Daoy (cell line): ENCODE data around the gene COL6A1. TPM values are rescaled to one million over a fixed set of nuclear protein-coding genes. Genes with fewer than 3 reads are reported as not detected.
A peak's percentile ranks its signal among the peaks of the same experiment; 100 is the strongest.

Source experiments
- DNase-seq: peaks from one replicate; pipeline ENCODE4 v3.0.0-alpha.2; 2015; ENCODE audit warnings: low read depth
- total RNA-seq: library from RNA; depleted of rRNA; stranded (reverse); fragments of >200 nt; shearing (Covaris generic); gene quantifications from 2 replicates; pipeline ENCODE4 v1.2.3, GENCODE V29; 2014

The COL6A1 gene
- total RNA-seq, 1 experiment from 2014 or later: 536 TPM

GRCh38 chr21:45993210-45994085 lies 11.9 kb downstream of the COL6A1 start:
- no peak for DNase-seq

- DNase-seq: no peak
Observed at GRCh38 chr21:45994086-45994661, 12.6 kb downstream of the COL6A1 start.

DNA sequence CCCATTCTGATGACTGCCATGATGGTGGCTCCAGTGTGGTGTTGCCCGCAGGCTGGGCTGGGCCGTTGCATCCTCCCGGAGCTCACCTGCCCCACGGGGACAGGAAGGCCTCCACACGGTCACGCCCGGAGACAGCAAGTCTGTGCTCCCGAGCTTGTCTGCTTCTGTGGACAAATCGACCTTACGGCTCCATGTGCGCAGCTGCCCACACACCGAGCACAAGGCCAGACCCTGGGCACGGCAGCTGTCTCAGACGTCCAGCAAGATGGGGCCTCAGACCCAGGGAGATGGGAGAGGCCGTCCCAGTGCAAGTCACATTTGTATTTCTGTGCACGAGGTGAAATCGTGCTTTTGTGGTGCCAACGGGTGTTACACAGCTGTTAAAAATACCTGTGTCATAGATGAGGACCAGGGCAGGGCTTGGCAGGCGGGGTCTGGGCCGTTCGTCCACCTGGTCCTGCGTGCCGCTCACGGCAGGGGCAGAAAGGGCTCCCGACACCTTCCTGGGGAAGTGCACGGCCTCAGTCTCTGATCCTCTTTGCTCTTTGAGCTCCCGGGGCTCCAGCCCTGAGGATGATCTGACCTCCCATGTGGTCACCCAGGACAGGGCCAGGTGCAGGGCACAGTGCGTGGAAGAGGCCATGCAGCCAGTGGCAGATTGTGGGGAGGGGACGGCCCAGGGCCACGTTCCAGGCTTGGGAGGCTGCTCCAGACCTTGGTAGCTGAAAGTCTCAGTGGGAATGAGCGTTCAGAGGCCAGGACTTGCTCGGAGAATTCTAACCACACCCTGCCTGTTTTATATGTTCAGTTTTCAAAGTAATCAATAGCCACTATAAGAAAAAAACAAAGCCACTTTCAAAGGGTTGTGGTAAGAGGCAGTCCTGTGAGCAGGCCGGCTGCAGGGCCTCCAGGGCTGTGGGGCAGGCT lies 13.5 kb downstream of the COL6A1 start:
- DNase-seq: no peak

DNA sequence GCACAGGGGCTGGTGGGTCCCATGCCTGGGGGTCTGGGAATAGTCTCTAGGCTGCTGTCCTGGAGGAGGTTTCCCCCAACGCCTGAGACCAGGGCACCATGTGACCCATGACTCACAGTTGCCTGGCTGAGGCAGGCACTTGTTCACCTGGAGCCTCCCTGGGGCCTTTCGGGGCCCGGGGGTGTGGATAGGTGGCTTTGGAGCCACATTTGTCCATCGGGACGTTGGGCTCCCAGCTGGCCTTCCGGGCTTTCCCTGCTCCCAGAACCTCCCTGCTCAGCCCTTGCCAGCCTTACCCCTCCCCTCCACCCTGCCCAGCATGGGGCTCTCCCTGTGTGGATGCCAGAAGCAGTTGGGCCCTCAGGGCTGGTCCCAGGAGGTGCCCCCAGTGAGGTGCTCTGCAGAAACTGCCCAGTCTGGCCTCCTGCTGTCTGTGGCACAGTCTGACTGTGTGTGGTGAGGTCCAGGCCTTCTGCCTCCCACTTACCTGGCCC lies 14.2 kb downstream of the COL6A1 start:
- no peak for DNase-seq

DNA sequence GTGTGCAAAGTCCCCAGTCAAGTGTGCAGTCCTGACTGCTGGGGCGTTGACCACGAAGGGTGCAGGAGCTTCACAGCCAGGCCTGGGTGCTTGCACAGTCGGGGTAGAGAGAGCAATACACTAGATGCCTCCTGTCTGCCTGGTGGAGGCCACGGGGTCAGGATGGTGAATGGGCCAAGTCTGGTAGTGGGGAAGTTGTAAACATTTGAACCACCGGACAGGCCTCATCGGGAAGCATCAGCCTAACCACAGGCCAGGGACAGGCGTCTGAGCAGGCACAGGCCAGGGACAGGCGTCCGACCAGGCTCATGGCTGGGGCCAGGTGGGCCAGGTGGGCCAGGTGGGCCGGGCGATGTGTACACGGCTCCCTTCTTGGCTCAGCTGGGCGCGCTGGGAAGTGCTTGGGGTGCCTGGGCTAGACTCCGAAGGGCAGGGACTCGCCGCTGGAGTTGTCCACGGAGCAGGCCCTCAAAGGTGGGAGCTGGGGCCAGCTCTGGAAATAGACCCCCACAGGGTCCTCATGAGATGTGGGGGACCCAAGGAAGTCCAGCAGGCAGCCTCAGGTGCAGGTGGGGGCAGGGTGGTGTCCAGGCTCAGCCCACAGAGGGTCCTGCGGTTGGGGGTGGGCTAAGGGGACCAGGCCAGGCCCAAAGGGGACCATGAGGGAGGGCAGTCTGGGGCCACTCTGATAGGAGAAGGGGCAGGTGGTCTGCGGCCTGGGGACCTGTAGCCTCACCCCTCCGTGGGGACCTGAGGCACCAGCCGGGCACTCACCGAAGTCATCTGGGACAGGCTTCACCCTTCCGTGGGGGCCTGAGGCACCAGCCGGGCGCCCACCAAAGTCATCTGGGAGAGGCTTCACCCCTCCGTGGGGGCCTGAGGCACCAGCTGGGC lies 15.0 kb downstream of the COL6A1 start:
- DNase-seq: no peak

DNA sequence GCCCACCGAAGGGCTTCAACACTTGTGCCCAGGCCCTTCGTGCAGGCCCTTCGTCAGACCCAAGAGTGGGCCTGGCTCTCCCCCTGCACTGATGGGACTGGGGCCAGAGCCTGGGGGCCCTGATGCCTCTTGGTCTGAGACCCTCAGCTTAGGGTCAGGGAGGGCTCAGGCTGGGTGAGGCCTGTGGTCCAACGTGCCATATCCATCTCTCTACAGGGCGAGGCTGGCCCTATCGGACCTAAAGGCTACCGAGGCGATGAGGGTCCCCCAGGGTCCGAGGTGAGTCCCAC lies 15.6 kb downstream of the COL6A1 start:
- no peak for DNase-seq

GRCh38 chr21:45997495-45998275 lies 16.1 kb downstream of the COL6A1 start:
- no peak for DNase-seq

DNA sequence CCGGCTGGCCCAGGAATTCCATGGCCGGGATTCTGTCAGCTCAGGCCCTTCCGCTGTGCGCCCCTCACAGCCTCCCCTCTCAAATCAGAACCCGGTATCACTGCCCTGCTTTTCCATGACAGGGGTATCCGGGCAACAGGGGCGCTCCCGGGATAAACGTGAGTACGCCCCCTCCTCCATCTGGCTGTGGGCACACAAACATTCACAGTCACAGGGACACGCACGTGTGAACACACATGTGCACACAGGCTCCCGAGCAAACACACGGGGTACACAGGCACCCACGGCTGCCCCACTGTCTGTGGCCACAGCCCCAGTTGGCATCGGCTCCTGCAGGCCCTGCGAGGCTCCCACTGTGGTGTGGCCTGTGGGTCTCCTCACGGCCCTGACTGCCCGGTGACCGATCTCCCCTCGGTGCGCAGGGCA lies 16.7 kb downstream of the COL6A1 start:
- no peak for DNase-seq

DNA sequence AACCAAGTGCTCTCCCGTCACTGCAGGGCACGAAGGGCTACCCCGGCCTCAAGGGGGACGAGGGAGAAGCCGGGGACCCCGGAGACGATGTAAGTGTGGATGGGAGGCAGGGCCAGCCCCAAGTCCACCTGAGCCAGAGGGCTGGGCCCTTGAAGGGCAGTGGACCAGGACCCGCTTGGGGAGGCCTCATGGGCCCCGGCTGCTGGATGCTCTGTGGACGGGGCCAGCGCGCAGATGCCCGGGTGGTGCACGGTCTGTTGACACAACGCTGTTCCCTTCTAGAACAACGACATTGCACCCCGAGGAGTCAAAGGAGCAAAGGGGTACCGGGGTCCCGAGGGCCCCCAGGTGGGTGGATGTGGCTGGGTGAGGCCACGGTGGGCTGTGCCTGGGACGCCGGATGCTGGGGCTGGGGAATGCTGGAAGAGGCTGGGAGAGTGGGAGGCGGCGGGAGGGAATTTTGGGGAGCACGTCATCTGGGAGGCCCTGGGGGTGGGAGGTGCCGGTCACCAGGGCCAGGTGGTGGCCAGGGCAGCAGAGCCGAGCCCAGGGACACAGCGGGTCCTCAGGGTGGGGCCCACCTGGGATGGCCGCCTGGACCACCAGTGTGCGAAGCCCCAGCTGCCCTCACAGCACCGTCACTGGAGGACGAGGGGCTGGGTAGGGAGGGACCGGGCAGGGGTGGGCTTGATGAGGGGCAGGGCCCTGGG lies 17.5 kb downstream of the COL6A1 start:
- no peak for DNase-seq

- no peak for DNase-seq
Observed at GRCh38 chr21:45999581-46000181, 18.1 kb downstream of the COL6A1 start.

DNA sequence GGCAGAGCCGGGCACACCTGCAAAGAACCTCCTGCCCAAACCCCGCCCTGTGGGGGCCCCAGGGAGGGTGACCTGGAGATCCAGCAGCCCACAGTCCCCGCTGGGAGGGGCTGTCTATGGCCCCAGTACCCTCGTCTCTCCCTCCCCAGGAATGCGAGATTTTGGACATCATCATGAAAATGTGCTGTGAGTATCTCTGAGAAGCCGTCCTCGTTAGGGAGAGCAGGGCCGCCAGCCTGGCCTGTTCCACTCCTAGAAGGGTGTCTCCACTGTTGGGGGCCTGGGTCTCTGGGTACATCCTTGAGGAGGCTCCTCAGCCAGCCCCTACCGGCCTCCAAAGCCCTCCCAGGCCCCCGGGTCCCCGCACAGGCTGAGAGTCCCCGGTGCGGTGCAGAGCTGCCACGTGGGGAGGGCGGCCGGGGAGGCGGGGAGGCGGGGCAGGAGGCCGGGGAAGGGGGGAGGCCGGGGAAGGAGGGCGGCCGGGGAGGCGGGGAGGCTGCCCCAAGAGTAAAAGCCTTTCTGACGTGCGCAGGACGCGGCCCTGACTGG lies 18.7 kb downstream of the COL6A1 start:
- no peak for DNase-seq

GRCh38 chr21:46000731-46001641 lies 19.4 kb downstream of the COL6A1 start:
- peak; percentile 7 for DNase-seq

- DNase-seq: peak; percentile 10
Observed at GRCh38 chr21:46001821-46002681, 20.5 kb downstream of the COL6A1 start.

GRCh38 chr21:46002841-46003574 lies 21.4 kb downstream of the COL6A1 start:
- no peak for DNase-seq

GRCh38 chr21:46003575-46004007 lies 22.0 kb downstream of the COL6A1 start:
- DNase-seq: peak; percentile 15

GRCh38 chr21:46004168-46004861 lies 22.7 kb downstream of the COL6A1 start:
- peak; percentile 5 for DNase-seq
